ENCODE data around the gene PDIK1L.
"Not testable (repeated sequence)": the region's sequence is repeated elsewhere in the genome, so short reads cannot be mapped to it uniquely, and the experiment has no call there.

Gene PDIK1L

GRCh38 chr1:26102119-26102518, 9.5 kb upstream of the PDIK1L start:
- Histone ChIP-seq H3K27ac (replicated peaks) (no peak overlapping the region), H3K27me3 (ENCODE audit: insufficient read depth, poor library complexity, severe bottlenecking) (no peaks in the 10 kb centered on the region), H3K4me3 (replicated peaks; ENCODE audit: insufficient read depth, low read length) (no peak overlapping the region)
- no peak for DNase-seq (ENCODE audit: low read depth in 1 of 2, low spot score in 1 of 2)
- TF ChIP-seq CTCF (IDR thresholded peaks at IDR 0.05; ENCODE audit: insufficient read depth, low read length), result no peak
- no peak for TF ChIP-seq SPI1 (IDR thresholded peaks at IDR 0.05; ENCODE audit: borderline replicate concordance, low read depth)
- no peak for TF ChIP-seq REST (IDR thresholded peaks at IDR 0.05; ENCODE audit: insufficient replicate concordance, low read depth)
- no peak for TF ChIP-seq GABPA (IDR thresholded peaks at IDR 0.05; ENCODE audit: low read depth)
- no peak for TF ChIP-seq POLR2AphosphoS5 (IDR thresholded peaks at IDR 0.05; ENCODE audit: low read depth)

GRCh38 chr1:26102526-26102925, 9.1 kb upstream of the PDIK1L start:
- H3K4me3 ChIP-seq (replicated peaks; ENCODE audit: insufficient read depth, low read length), result no peak overlapping the region
- no peak for TF ChIP-seq CTCF (IDR thresholded peaks at IDR 0.05; ENCODE audit: insufficient read depth, low read length)
- no peak for TF ChIP-seq SPI1 (IDR thresholded peaks at IDR 0.05; ENCODE audit: borderline replicate concordance, low read depth)
- no peak for TF ChIP-seq GABPA (IDR thresholded peaks at IDR 0.05; ENCODE audit: low read depth)
- no peak for TF ChIP-seq REST (IDR thresholded peaks at IDR 0.05; ENCODE audit: insufficient replicate concordance, low read depth)
- no peak for TF ChIP-seq POLR2AphosphoS5 (IDR thresholded peaks at IDR 0.05; ENCODE audit: low read depth)
- no peak for DNase-seq (ENCODE audit: low read depth in 1 of 2, low spot score in 1 of 2)
- no peaks in the 10 kb centered on the region for H3K27me3 ChIP-seq (ENCODE audit: insufficient read depth, poor library complexity, severe bottlenecking)
- no peak overlapping the region for H3K27ac ChIP-seq (replicated peaks)

GRCh38 chr1:26105226-26105548, 6.4 kb upstream of the PDIK1L start:
- DNase-seq (ENCODE audit: low read depth in 1 of 2, low spot score in 1 of 2); H3K27me3 ChIP-seq (ENCODE audit: insufficient read depth, poor library complexity, severe bottlenecking); H3K27ac ChIP-seq (replicated peaks); H3K4me3 ChIP-seq (replicated peaks; ENCODE audit: insufficient read depth, low read length): not testable (repeated sequence)

GRCh38 chr1:26109229-26110164, 2.1 kb upstream of the PDIK1L start:
- no peak overlapping the region for H3K27ac ChIP-seq (replicated peaks)
- DNase-seq (ENCODE audit: low read depth in 1 of 2, low spot score in 1 of 2), result no peak
- no peak overlapping the region for H3K4me3 ChIP-seq (replicated peaks; ENCODE audit: insufficient read depth, low read length)
- H3K27me3 ChIP-seq (ENCODE audit: insufficient read depth, poor library complexity, severe bottlenecking), result no peaks in the 10 kb centered on the region
- TF ChIP-seq SPI1 (IDR thresholded peaks at IDR 0.05; ENCODE audit: borderline replicate concordance, low read depth) (no peak), CTCF (IDR thresholded peaks at IDR 0.05; ENCODE audit: insufficient read depth, low read length) (no peak), GABPA (IDR thresholded peaks at IDR 0.05; ENCODE audit: low read depth) (no peak)
